ENCODE data around the gene SIAH1.

GRCh38 chr16:48350736-48351135 is 34.5 kb downstream of the SIAH1 start:
- no peak for TF ChIP-seq CTCF (IDR thresholded peaks at IDR 0.05)
- TF ChIP-seq POLR2A (IDR thresholded peaks at IDR 0.05): no peak
- TF ChIP-seq EP300 (IDR thresholded peaks at IDR 0.05): no peak
